GM12878 (cell line): ENCODE data around the gene PATL2. TPM values are rescaled to one million over a fixed set of nuclear protein-coding genes. Genes with fewer than 3 reads are reported as not detected.

ENCODE experiments used
- BHLHE40 ChIP-seq, 2 experiments: fragments of 450-650 bp in 1 of 2; IDR thresholded peaks; 2 replicates each; pipeline ENCODE4 v1.6.1; 2011 to 2017; ENCODE audit warnings: low read depth in 2 of 2, borderline replicate concordance in 1 of 2, improper control_type of control experiment in 1 of 2, low read length in 1 of 2, mild to moderate bottlenecking in 1 of 2
- CBFB ChIP-seq: IDR thresholded peaks from 2 replicates; pipeline ENCODE4 v1.6.1; 2016; ENCODE audit warnings: antibody characterized with exemption, low read depth
- CREB1 ChIP-seq: IDR thresholded peaks from 2 replicates; pipeline ENCODE4 v1.6.1; 2012; ENCODE audit warnings: low read depth, mild to moderate bottlenecking, inconsistent platforms
- CUX1 ChIP-seq: IDR thresholded peaks from 2 replicates; pipeline ENCODE4 v1.6.1; 2012; ENCODE audit warnings: improper control_type of control experiment, low read depth, low read length; ENCODE audit not compliant: insufficient replicate concordance
- EP300 ChIP-seq, 2 experiments: fragments of 150-350 bp in 1 of 2; IDR thresholded peaks; 2 replicates each; pipeline ENCODE4 v1.6.1; 2011 to 2012; ENCODE audit warnings: low read depth in 2 of 2, low read length in 2 of 2, borderline replicate concordance in 1 of 2, improper control_type of control experiment in 1 of 2, inconsistent platforms in 1 of 2; ENCODE audit not compliant: control insufficient read depth in 1 of 2
- GABPA ChIP-seq: IDR thresholded peaks from 2 replicates; pipeline ENCODE4 v1.6.1; 2014; ENCODE audit warnings: antibody characterized with exemption, low read depth, mild to moderate bottlenecking, inconsistent platforms
- KLF5 ChIP-seq: fragments of 450-650 bp; IDR thresholded peaks from 2 replicates; pipeline ENCODE4 v1.6.1; 2014; ENCODE audit warnings: mild to moderate bottlenecking; ENCODE audit not compliant: partially characterized antibody
- MEF2B ChIP-seq: fragments of 450-650 bp; IDR thresholded peaks from 2 replicates; pipeline ENCODE4 v1.6.1; 2018; ENCODE audit warnings: mild to moderate bottlenecking, moderate library complexity; ENCODE audit not compliant: partially characterized antibody, poor library complexity, severe bottlenecking
- MTA3 ChIP-seq: IDR thresholded peaks from 2 replicates; pipeline ENCODE4 v1.6.1; 2012; ENCODE audit warnings: low read length, inconsistent platforms, borderline replicate concordance
- MXI1 ChIP-seq: fragments of 150-350 bp; IDR thresholded peaks from 2 replicates; pipeline ENCODE4 v1.6.1; 2011; ENCODE audit warnings: low read depth, mild to moderate bottlenecking, inconsistent platforms, low read length, improper control_type of control experiment
- MYC ChIP-seq: IDR thresholded peaks from 2 replicates; pipeline ENCODE4 v1.6.1; 2011; ENCODE audit warnings: mild to moderate bottlenecking, low read length, moderate library complexity, inconsistent platforms; ENCODE audit not compliant: insufficient read depth, insufficient replicate concordance, insufficient read length, severe bottlenecking
- NR2C1 ChIP-seq: fragments of 450-650 bp; IDR thresholded peaks from 2 replicates; pipeline ENCODE4 v1.6.1; 2017; ENCODE audit warnings: antibody characterized with exemption, mild to moderate bottlenecking, moderate library complexity
- PML ChIP-seq: IDR thresholded peaks from 2 replicates; pipeline ENCODE4 v1.6.1; 2012; ENCODE audit warnings: low read length, inconsistent platforms
- POLR2A ChIP-seq: IDR thresholded peaks from 2 replicates; pipeline ENCODE4 v1.6.1; 2011; ENCODE audit warnings: low read depth, mild to moderate bottlenecking, low read length
- RELA ChIP-seq: fragments of 450-650 bp; IDR thresholded peaks from 2 replicates; pipeline ENCODE4 v1.8.0; 2014; ENCODE audit warnings: borderline replicate concordance; ENCODE audit not compliant: partially characterized antibody
- SPI1 ChIP-seq: IDR thresholded peaks from 2 replicates; pipeline ENCODE4 v1.6.1; 2011; ENCODE audit warnings: low read depth, mild to moderate bottlenecking, low read length, moderate library complexity, borderline replicate concordance; ENCODE audit not compliant: insufficient read depth
- STAT3 ChIP-seq: IDR thresholded peaks from 2 replicates; pipeline ENCODE4 v1.6.1; 2011; ENCODE audit warnings: low read depth, low read length, improper control_type of control experiment
- TAF1 ChIP-seq: IDR thresholded peaks from 2 replicates; pipeline ENCODE4 v1.6.1; 2011; ENCODE audit warnings: mild to moderate bottlenecking, low read depth, low read length, borderline replicate concordance
- ZBTB4 ChIP-seq: fragments of 450-650 bp; formaldehyde crosslinking; IDR thresholded peaks from 2 replicates; pipeline ENCODE4 v1.4.0; 2022; ENCODE audit warnings: mild to moderate bottlenecking, moderate library complexity
- ZNF24 ChIP-seq: fragments of 450-650 bp; IDR thresholded peaks from 2 replicates; pipeline ENCODE4 v1.6.1; 2017; ENCODE audit warnings: antibody characterized with exemption, mild to moderate bottlenecking
- ZNF274 ChIP-seq: IDR thresholded peaks from one replicate; pipeline ENCODE4 v1.8.0; 2011; ENCODE audit not compliant: insufficient read length, insufficient read depth
- polyA plus RNA-seq, 11 experiments: library from polyadenylated mRNA; depleted of rRNA in 4 of 11; unstranded in 6 of 11; stranded (reverse) in 5 of 11; fragments of >200 nt; fragmentation: Nextera tagmentation in 4 of 11; fragmentation: Illumina TruSeq in 1 of 11; extraction: Ambion mirVana in 4 of 11; extraction: Trizol in 1 of 11; gene quantifications; 1 replicate in 1 of 11; 2 replicates in 10 of 11; pipeline versions ENCODE4 v1.2.1 to v1.2.3, GENCODE V29; 2011 to 2016; ENCODE audit warnings: inconsistent platforms in 2 of 11, missing spikeins in 2 of 11, low read depth in 1 of 11
- total RNA-seq, 4 experiments: library from RNA; depleted of rRNA in 3 of 4; stranded (reverse); fragments of >200 nt in 3 of 4; fragmentation: Illumina TruSeq in 1 of 4; extraction: Trizol in 1 of 4; gene quantifications; 2 replicates each; pipeline versions ENCODE4 v1.2.1 to v1.2.3, GENCODE V29; 2013 to 2021

PATL2 gene
- total and polyA plus RNA-seq, 10 of the 15 experiments (the other 5 are each of a cell fraction or from before 2014, with no cell fraction given): 4.2 to 16.2 (median 12.1) TPM

GRCh38 chr15:44719293-44719999, 8.3 kb upstream of the PATL2 start (continued):
- TF ChIP-seq ZNF274: no peak
- TF ChIP-seq MYC: no peak
- no peak for TF ChIP-seq STAT3
- TF ChIP-seq BHLHE40 (IDR thresholded peaks at IDR 0.05; ENCODE audit: borderline replicate concordance in 1 of 2, low read depth in 2 of 2, low read length in 1 of 2): no peak; a peak in 1 of 4 replicates
- peak; percentile 88 for TF ChIP-seq CUX1
- peak; percentile 91 for TF ChIP-seq ZNF24
- TF ChIP-seq POLR2A: peak; percentile 86
- TF ChIP-seq MEF2B: peak; percentile 39
- peak; percentile 27 for TF ChIP-seq KLF5
- TF ChIP-seq PML: peak; percentile 92
- TF ChIP-seq CREB1: peak; percentile 34
- peak; percentile 96; the same call in 1 of the 2 replicates for TF ChIP-seq MTA3
- TF ChIP-seq CBFB: peak; percentile 44; the same call in 1 of the 2 replicates
- TF ChIP-seq ZBTB4 (CRISPR knock-in tag): peak; percentile 80
- peak; percentile 60 for TF ChIP-seq RELA
- TF ChIP-seq TAF1: no peak
- peak in 1 of 2 experiments; percentile 59; a peak in 1 of 4 replicates for TF ChIP-seq EP300 (IDR thresholded peaks at IDR 0.05; ENCODE audit: borderline replicate concordance in 1 of 2, control insufficient read depth in 1 of 2, low read depth in 2 of 2, low read length in 2 of 2)
- peak; percentile 17; the same call in 1 of the 2 replicates for TF ChIP-seq SPI1
- TF ChIP-seq MXI1: peak; percentile 87
- TF ChIP-seq NR2C1: no peak
- no peak for TF ChIP-seq GABPA
